Sigmoid colon (tissue), 4 donors: ENCODE results near the gene TRIM69.

ENCODE experiments used
- POLR2A ChIP-seq, 2 donors: fragments of 450-650 bp; IDR thresholded peaks; one replicate each; pipeline ENCODE4 v1.6.1; 2016; ENCODE audit warnings: antibody characterized with exemption in 2 of 2, mild to moderate bottlenecking in 2 of 2, moderate library complexity in 2 of 2
- POLR2AphosphoS5 ChIP-seq, 4 donors: sonication (generic); formaldehyde crosslinking; IDR thresholded peaks; one replicate each; pipeline ENCODE4 v1.6.1; 2017; ENCODE audit warnings: antibody characterized with exemption in 4 of 4
- TF ChIP-seq, protein P1 (sequence below), 4 experiments: fragments of 450-650 bp in 3 of 4; fragments of 200-600 bp in 1 of 4; IDR thresholded peaks; one replicate each; pipeline ENCODE4 v1.5.1; 2016 to 2019; ENCODE audit warnings: antibody characterized with exemption in 4 of 4, mild to moderate bottlenecking in 3 of 4, moderate library complexity in 2 of 4

DNA sequence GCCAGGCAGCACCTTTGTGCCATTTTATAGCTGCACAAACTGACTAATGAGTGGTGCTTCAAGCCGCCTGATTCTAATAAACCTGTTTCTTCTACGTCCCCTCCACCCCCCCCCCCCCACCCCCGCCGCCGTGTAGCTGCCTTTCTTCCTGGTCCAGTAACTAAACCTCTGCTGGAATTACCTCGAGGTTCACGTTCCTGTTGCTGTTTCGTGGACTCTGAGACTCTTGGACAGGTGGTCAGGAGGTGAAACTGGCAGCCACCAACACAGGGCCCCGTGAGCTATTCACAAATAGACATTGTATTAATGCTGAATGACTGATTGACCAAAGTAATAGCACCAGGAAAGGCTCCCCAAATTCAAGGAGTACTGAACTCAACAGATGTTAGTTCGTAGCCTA, 73.9 kb downstream of the TRIM69 start:
- TF ChIP-seq, protein P1, sequence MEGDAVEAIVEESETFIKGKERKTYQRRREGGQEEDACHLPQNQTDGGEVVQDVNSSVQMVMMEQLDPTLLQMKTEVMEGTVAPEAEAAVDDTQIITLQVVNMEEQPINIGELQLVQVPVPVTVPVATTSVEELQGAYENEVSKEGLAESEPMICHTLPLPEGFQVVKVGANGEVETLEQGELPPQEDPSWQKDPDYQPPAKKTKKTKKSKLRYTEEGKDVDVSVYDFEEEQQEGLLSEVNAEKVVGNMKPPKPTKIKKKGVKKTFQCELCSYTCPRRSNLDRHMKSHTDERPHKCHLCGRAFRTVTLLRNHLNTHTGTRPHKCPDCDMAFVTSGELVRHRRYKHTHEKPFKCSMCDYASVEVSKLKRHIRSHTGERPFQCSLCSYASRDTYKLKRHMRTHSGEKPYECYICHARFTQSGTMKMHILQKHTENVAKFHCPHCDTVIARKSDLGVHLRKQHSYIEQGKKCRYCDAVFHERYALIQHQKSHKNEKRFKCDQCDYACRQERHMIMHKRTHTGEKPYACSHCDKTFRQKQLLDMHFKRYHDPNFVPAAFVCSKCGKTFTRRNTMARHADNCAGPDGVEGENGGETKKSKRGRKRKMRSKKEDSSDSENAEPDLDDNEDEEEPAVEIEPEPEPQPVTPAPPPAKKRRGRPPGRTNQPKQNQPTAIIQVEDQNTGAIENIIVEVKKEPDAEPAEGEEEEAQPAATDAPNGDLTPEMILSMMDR (IDR thresholded peaks at IDR 0.05) = no peak
- TF ChIP-seq POLR2A (IDR thresholded peaks at IDR 0.05) = no peak
- TF ChIP-seq POLR2AphosphoS5 (IDR thresholded peaks at IDR 0.05) = no peak
